Endometrium (tissue), 2 donors: Measurements from ENCODE around the gene USH2A.
A peak's percentile ranks its signal among the peaks of the same experiment; 100 is the strongest.
"Not testable (repeated sequence)": the region's sequence is repeated elsewhere in the genome, so short reads cannot be mapped to it uniquely, and the experiment has no call there.

Experiments
- FAIRE-seq: peaks from 2 replicates; lab custom pipeline; 2012; peaks lifted over from hg19 to GRCh38; lab: Jason Lieb, UNC
- donor health status: control.
- donor health status: control.

Gene USH2A

DNA sequence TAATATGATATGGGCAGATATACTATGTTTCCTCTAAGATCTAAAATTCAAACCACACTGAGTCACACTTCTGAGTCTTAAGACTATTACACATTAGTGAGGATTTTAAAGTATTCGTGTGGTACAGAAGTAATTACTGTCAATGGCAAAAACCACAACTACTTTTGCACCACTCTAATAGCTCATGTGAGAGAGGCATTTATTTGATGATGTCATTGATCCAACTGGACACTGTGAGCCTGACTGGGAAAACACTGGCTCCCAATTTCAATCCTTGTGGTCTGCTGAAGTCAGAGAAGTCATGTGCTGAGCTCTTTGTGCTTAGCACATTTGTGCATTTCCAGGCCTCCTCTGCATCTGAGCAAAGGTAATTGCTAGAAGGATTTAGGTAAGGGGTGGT, 377.8 kb downstream of the USH2A start:
- no peak for FAIRE-seq

DNA sequence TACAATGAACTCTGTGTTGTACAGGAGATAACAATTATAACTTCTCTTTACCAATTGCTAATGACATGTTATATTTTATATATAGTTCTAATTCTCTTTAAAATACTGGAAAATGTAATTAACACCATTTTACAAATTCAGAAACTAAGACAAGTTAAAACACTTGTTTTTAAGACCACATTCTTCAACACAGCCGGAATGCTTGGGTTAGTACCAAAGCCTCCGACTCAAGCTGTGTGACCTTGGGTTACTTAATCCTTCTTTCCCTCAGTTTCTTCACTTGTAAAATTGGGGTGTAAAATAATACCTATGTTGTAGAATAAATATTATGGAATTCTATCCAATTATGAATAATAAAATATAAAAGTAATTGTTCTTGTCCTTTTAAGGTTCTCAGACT, 378.7 kb downstream of the USH2A start:
- no peak for FAIRE-seq

DNA sequence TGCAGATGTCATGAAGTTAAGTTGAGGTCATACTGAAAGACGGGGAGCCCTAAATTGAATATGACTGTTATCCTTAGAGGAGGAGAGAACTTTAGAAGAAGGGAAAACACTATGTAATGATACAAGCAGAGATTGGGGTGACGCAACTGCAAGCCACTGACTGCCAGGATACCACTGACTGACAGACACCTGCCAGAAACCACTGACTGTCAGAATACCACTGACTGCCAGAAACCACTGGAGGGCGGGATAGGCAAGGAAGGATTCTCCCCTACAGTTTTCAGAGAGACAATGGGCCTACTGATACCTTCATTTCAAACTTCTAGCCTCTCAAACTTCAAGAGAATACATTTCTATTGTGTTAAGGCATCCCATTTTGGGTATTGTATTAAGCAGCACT, 388.7 kb downstream of the USH2A start:
- no peak for FAIRE-seq

DNA sequence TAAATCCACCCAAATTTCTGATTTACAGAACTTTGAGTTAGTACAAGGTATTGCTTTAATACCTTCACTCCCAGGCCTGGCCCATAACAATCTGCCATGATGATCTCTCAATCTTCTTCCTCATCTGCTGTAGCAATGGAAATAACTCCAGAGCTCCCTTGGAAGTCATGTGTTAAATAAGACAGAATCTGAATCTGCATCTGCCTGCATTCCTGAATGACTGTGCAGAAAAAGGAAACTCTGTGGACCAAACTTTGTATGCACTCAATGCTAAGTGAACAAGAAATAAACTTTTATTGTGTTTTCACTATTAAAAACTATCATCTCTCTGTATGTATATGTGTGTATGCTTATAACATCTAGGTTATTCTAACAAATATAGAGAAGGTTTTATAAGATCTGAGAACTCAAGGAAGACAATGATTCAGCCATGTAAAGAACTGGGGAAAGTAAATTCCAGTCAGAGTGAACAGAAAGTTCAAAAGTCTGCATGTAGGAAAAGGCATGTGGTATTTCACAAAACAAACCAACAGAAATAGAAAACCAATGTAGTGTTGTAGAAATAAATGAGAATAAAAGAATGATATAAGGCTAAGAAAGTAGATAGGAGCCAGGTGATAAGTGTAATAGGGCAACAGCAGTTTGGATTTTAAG, 390.2 kb downstream of the USH2A start:
- no peak for FAIRE-seq

DNA sequence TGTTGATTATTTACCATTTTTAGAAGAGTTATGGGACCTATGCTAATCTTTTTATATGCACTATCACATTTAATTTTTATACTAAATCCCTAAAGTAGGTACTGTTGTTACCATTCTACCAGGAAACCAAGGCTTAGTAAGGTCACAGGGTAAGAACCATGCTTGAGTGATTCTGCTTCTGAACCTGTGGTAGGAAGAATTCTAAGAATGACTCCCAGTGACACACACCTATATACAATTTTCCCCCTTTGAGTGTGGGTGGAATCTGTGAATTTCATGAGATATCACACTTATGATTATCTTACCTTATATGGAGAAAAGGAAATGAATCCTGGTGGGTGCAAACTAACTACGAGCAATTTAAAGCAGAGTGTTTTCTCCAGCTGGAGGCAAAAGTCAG, 391.0 kb downstream of the USH2A start:
- no peak for FAIRE-seq

DNA sequence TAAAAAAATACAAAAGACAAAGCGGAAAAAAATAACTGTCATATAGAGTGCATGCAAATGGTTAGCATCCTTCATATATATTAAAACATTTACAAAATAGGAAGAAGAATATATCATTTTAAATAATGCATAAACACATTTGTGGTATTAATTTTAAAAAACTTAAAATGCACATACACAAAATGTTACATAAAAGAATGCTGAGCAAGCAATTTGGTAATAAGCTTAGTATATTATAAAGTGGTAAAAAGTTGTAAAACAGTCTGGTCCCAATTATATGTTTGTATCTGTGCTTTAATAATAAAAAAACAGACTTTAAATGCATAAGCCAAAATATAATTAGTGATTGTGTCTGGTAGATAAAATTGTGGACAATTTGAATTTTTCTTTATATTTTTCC, 394.6 kb downstream of the USH2A start:
- FAIRE-seq = peak; percentile 15

DNA sequence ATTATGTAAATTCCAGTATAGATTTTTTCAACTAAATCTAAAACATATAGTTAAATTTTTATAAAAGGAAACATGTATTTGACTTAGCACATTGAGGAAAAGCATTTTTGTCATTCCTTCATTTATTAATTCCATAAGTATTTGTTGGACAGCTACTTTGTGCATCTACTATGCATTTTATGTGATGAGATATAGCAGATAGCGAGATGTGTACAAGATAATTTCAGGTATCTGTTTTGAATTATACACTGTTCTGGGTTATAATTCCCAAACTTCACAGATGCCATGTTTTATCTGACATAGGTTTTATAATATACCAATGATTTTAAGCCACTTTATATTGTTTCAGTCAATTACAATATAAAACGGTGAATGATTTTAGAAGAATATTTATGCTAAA, 398.7 kb downstream of the USH2A start:
- FAIRE-seq = no peak

DNA sequence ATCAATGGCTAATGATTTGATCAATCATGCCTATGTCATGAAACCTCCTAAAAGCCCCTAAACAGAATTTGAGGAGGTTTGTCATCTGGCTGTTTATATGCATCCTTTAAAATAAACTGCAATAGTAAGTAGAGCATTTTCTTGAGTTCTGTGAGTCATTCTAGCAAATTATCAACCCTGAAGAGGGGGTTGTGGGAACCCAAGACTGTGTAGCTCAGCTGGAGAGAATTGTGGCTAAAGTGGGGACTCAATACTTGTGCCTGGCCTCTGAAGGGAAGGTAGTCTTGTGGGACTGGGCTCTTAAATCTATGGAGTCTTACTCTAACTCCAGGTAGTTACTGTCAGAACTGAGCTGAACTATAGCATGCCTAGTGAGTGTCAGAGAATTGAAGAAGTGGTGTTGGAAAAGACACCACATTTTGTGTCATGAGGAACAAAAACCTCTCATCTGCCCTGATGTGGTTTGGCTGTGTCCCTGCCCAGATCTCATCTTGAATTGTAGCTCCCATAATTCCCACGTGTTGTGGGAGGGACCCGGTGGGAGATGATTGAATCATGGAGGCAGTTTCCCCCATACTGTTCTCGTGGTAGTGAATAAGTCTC, 402.4 kb downstream of the USH2A start:
- FAIRE-seq = no peak

DNA sequence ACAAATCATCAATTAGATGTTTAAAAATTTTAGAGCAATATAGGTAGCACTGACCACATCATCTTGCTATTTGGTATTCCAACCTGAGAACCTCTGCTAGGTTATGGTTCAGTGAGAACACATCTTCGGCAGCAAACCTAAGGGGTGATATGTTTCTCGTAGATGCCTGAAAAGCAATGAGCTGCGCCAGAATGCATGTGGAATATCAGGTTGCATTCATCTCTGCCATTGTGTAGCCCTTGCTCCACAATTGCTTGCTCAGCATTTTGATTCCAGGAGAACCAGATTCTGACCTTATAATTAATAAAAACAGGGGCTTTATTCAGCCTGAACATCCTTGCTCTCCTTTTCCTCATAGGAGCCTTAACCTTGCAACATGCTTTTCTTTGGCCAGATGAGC, 408.1 kb downstream of the USH2A start:
- no peak for FAIRE-seq

DNA sequence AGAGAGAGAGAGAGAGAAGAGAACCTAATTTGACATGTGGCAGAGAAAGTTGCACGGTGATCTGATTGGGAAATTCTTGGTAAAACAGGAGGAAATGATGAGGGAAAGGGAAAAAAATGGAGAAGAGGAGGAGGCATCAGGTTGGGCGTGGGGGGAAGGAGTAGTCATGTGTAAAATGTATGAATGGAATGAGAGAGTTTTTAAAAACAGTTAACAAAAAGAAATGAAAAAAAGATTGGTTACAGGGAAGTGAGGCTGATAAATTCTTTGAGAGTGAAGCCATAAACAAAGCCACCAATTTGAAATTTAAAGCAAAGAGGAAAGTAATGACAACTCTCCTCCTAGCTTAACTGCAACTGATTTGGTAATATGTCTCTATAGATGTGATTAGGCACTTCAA, 409.2 kb downstream of the USH2A start:
- no peak for FAIRE-seq

DNA sequence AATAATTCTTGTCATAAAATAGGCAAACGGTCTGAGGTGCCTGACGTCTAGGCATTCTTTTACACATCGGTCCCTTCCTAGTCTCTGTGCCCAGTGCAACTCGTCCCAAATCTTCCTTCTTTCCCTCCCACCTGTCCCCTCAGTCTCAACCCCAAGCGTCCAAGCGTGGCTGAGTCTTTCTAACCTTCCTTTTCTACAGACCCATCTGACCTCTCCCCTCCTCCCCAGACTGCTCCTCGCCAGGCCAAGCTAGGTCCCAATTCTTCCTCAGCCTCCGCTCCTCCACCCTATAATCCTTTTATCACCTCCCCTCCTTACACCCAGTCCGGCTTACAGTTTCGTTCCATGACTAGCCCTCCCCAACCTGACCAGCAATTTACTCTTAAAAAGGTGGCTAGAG, 413.8 kb downstream of the USH2A start:
- not testable (repeated sequence) for FAIRE-seq

DNA sequence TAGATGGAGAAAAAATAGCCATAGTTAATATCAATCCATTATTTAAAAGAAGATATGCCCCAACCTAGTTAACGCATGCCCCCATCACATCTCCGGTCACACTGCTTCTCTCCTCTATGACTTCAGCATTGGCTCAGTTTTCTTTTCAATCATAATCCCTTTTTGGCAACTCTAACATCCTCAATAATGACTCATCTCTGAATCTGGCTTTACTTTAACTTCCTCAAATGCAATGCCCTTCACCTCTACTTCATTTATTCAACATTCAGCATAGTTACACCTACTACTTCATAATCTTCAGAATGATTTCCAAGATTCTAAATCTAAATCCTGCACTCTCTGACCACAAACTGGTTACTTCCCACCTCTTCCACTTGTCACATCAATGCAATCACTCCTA, 417.3 kb downstream of the USH2A start:
- FAIRE-seq = no peak

DNA sequence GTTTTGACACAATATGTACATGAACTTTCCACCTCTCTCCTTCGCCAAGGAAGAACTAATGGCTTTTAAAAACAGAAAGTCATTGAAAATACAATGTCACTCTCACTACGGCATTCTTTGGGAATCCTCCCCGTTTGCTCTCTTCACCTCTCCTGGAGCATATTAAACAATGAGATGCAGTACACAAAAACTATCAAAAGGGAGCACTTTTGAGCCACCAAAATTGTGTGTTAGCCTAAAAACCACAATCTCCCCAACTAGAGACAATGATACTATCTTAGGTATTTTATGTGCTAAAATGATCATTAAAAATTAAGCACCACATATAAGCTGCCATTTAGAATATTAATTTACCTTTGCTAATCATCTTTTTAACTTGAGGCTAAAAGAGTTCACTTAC, 430.6 kb downstream of the USH2A start:
- FAIRE-seq = peak; percentile 45

DNA sequence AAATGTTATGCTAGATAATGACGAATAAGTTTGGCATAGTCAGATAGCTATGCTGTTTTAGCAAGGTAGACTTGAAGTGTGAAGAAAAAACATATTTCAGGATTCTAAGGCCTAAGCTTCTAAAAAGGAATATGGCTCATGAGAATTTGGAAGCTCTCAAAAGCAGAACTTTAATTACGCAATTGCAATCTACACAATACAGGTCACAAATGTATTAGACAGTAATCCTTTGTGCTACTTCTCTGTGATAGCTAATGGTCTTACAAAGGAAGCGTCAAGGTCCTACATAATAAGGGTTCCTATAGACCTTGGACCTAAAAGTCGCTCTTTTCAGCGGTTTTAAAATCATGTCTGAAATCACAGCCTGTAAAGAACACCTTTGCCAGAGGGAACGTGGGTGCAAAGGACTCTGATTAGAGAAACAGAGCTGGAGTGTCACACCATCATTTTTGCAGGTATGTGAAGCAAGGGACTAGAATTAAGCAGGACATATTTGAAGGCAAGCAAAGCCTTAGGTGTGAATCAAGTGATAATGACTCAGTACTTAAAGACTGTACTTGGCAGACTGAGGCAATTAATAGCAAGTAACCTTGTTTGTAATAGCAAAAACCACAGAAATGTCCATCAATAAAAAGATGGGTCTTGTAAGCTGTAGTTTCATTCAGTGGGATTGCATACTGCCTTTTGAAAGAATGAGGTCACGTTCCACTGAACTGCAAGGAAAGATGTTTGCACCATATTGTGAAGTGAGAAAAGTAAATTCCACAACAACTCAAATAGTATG, 436.0 kb downstream of the USH2A start:
- no peak for FAIRE-seq

DNA sequence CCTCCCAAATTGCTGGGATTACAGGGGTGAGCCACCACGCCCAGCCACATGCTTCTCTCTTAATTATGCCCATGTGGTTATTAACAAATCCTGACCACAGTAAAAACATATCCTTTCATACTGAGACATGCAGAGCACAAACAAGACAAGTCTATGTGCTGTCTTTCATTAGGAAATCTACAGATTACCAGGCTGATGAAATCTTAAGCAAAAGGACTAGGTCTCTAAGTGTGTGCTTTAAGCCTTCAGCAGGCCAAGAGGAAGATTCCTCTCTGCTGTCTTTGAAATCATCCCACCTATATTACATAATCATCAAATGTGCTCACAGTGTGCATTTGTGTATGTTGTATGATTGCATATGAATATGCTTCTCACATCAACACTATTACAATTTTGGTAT, 436.8 kb downstream of the USH2A start:
- no peak for FAIRE-seq

DNA sequence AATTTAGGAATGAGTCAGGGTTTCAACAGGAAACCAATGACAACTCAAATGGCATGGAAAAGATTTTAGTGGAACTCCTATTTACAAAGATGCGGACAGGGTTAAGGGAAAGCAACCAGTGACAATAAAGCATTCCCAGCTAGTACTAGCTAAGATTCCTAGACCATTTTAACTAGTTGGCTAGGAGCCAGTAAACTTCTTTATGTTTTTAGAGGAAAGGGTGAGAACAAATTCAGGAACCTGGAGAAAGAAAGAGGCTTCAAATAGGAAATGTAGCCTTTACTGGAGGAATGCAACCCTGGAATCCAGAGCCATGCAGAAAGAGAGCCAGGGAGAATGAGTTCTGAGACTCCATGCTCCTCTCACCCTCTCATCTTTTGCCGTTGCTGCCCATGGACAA, 439.6 kb downstream of the USH2A start:
- no peak for FAIRE-seq

DNA sequence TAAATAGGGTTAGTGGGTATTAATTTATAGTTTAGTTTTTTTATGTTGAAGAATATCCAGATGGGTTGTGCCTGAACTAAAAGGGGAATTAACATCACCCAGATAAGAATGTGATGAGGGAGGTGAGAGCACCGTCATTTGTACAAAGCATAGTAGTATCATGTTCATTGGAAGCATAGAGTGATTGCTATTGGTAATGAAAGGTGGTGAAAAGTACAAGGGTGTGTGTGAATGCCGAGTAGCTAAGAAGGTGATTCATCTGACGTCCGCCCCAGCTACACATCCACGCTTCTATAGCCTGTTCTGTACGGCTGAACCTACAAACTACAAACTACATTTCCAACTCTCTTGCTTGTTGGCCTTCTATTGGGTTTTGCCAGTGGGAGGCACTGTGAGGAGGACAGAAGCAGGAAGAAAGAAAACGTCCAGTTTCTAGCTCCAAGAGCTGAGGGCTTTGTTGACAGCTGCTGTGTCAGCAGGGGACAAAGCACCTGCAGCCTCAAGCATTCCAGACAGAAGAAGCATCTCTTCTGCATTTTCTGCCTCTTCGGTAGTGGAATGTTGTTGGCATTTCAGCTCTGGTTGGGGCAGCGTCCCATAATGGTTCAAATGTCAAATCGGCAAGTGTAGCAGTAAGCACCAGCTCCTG, 451.3 kb downstream of the USH2A start:
- no peak for FAIRE-seq

DNA sequence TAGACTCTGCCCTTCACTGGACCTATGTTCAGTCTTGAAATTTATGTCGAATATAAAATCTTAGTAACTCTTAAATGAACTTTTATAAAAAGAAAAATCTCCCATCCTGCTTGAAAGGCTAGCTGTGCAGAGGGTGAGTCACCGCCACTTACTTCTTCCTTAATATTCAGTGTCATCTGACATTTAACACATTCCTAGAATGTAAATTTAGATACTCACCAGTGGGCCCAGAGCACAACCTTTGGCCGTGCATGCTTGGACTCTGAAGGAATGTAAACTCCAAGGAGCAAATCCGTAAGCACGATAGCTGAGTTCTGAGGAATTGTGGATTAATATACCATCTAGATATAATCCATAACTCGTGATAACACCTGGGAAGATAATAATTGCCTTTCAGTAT, 452.8 kb downstream of the USH2A start:
- no peak for FAIRE-seq

DNA sequence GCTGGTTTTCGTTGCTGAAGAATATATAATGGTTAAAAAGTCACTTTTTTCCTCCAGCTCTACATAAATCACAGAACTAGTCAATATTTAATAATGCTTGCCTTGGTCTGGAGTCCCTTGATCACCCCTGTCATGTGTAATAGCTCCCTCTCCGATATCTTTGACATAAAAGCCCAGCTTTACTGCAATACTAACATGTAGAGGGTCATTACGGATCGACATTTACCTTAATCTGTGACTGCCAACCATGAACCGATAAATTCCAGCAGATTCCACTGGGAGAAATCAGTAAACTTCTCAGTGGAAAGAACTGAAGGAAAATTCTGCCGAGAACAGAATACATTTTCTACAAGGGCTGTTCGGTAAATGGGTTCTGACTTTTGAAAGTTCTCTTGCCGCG, 459.6 kb downstream of the USH2A start:
- FAIRE-seq = no peak

DNA sequence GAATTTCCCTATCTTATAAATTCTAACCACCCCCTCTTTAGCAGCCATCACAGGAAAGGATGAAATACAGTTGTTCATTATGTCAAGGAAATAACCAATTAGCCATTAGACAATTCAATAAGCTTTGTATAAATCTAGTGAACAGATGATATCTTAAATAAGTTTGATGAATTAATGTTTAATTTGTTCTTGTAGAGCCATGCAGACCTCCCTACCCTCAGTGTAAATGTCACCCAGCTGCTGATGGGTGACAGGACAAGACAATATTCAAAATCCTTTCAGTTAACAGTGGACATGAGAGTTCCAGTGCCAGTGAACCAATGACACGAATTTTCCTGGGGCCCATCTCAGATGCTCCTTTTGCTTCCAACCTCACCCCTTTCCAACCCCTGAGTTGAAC, 460.2 kb downstream of the USH2A start:
- FAIRE-seq = no peak

DNA sequence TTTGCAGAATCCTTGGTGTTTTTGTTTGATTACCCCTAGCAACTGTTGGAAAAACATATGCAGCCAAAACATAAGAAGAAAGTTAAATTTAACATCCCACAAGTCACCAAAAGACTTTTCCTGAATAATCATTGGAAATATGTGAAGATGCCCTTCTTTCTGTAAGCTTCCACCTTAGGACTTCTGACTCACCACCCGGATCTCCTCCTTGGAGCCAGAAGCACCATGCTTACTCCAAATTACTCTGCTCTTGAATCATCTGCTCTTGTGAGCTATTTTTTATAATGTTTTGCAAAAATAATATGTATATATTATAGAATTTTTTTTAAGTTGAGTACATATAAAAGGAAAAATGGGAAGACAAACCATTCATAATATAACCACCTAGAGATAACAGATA, 464.4 kb downstream of the USH2A start:
- FAIRE-seq = no peak

DNA sequence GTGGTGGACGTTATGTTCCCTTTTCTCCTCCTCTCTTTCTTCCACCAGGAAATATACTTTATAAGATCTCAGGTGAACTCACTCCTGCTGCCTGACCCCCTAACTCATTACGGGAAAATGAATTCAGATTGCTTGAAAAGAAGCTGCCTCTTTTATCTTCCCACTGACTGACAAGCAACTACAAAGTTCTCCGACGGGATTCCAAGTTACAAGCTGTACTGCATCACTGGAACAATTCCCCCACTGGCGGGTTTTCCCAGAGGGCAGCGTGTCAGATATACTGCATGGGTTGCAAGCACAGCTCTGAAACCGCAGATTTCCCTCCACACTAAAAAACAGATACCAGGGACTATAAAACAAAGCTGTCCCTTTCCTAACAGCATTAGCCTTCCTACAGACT, 465.6 kb downstream of the USH2A start:
- FAIRE-seq = no peak

DNA sequence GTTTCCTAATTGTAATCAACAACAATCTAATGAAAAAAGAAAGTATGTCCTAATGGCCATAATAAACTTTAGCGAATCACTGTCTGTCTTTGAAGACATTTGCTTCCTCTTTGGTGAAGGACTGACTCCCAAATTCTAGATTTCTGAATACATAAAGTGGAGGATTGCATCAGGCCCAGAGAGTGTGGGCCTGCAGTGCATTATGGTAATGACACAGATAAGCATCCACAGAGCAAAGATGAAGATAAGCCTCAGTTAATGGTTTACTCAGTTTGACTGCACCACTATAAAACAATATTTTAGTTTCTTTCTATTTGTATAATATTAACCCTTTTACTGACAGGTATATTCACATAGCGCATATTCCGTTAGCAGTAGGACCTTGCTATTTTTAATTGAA, 490.7 kb downstream of the USH2A start:
- no peak for FAIRE-seq
